Measurements from ENCODE around the gene RBP2.

DNA sequence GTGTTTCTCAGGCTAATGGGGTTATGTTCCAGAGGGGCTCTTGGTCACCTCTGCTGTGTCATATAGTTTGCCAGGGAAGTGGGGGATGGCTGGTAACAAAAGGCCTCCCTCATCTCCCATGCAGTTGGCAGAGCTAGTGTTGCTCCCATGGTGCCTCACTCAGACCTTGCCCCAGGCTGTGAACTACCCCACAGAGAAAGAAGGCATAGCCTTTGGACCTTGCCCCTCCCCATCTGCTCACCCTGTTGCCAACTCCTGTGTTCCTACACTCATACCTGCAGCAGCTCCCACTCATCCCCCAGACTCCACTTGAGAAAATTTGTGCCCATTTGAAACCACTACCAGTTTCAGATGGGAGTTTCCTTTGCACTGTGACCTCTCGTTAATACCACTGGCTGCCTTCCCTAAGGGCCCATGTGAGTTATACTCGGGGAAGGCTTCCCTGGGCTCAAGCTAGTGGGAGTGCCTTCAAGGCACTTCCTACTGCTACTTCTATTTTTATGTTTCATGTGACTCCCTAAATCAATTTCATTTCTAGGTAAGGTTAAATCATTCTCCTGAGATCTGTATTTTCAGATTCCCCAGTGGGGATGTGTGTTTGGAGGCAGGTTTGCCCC lies 61.6 kb downstream of the RBP2 start:
- TF ChIP-seq FOXJ2 (tag; IDR thresholded peaks at IDR 0.05) (no peak), POLR2A (conservative IDR thresholded peaks at IDR 0.05) (no peak), SMARCA5 (IDR thresholded peaks at IDR 0.05) (no peak), KDM5B (IDR thresholded peaks at IDR 0.05; ENCODE audit: insufficient replicate concordance, low read depth, low read length) (no peak), TBP (optimal IDR thresholded peaks at IDR 0.05; ENCODE audit: low read depth, low read length) (no peak), CHD2 (IDR thresholded peaks at IDR 0.05; ENCODE audit: low read depth, low read length) (no peak), CEBPG (CRISPR knock-in tag; IDR thresholded peaks at IDR 0.05) (no peak), CEBPG (tag; conservative IDR thresholded peaks at IDR 0.05 in 1 of 2, IDR thresholded peaks at IDR 0.05 in 1 of 2) (no peak), GATAD2A (IDR thresholded peaks at IDR 0.05) (no peak), ZNF133 (CRISPR knock-in tag; IDR thresholded peaks at IDR 0.05) (no peak), CBX2 (IDR thresholded peaks at IDR 0.05; ENCODE audit: insufficient read depth, low read length, poor library complexity, severe bottlenecking) (no peak)
- TF ChIP-seq, protein P1, sequence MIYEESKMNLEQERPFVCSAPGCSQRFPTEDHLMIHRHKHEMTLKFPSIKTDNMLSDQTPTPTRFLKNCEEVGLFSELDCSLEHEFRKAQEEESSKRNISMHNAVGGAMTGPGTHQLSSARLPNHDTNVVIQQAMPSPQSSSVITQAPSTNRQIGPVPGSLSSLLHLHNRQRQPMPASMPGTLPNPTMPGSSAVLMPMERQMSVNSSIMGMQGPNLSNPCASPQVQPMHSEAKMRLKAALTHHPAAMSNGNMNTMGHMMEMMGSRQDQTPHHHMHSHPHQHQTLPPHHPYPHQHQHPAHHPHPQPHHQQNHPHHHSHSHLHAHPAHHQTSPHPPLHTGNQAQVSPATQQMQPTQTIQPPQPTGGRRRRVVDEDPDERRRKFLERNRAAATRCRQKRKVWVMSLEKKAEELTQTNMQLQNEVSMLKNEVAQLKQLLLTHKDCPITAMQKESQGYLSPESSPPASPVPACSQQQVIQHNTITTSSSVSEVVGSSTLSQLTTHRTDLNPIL (CRISPR knock-in tag; IDR thresholded peaks at IDR 0.05), result no peak
- TF ChIP-seq, protein P2, sequence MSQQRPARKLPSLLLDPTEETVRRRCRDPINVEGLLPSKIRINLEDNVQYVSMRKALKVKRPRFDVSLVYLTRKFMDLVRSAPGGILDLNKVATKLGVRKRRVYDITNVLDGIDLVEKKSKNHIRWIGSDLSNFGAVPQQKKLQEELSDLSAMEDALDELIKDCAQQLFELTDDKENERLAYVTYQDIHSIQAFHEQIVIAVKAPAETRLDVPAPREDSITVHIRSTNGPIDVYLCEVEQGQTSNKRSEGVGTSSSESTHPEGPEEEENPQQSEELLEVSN (IDR thresholded peaks at IDR 0.05; ENCODE audit: borderline replicate concordance in 1 of 2, extremely low read depth in 1 of 2, insufficient read depth in 1 of 2, insufficient read length in 1 of 2, low read depth in 1 of 2, low read length in 1 of 2, poor library complexity in 1 of 2, severe bottlenecking in 1 of 2), result no peak
- TF ChIP-seq, protein P3, sequence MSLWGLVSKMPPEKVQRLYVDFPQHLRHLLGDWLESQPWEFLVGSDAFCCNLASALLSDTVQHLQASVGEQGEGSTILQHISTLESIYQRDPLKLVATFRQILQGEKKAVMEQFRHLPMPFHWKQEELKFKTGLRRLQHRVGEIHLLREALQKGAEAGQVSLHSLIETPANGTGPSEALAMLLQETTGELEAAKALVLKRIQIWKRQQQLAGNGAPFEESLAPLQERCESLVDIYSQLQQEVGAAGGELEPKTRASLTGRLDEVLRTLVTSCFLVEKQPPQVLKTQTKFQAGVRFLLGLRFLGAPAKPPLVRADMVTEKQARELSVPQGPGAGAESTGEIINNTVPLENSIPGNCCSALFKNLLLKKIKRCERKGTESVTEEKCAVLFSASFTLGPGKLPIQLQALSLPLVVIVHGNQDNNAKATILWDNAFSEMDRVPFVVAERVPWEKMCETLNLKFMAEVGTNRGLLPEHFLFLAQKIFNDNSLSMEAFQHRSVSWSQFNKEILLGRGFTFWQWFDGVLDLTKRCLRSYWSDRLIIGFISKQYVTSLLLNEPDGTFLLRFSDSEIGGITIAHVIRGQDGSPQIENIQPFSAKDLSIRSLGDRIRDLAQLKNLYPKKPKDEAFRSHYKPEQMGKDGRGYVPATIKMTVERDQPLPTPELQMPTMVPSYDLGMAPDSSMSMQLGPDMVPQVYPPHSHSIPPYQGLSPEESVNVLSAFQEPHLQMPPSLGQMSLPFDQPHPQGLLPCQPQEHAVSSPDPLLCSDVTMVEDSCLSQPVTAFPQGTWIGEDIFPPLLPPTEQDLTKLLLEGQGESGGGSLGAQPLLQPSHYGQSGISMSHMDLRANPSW (CRISPR knock-in tag; IDR thresholded peaks at IDR 0.05), result no peak

All from K562 (cell line).